Liver (tissue), 9 donors: ENCODE results near the gene COL4A1. TPM values are rescaled to one million over a fixed set of nuclear protein-coding genes. Genes with fewer than 3 reads are reported as not detected.

ENCODE experiments used
- DNase-seq: peaks from one replicate; pipeline ENCODE4 v3.0.0-alpha.2; 2017; ENCODE audit warnings: low spot score
- H3K27ac ChIP-seq, 2 donors: one replicate each; pipeline ENCODE4 v1.7.0; 2013; ENCODE audit warnings: inconsistent platforms in 2 of 2, low read length in 2 of 2, control low read depth in 1 of 2, low read depth in 1 of 2, mild to moderate bottlenecking in 1 of 2
- H3K27me3 ChIP-seq, 4 donors: one replicate each; pipeline versions ENCODE4 v1.6.1 to v1.7.0; 2013; ENCODE audit warnings: low read length in 3 of 4, inconsistent platforms in 1 of 4, mild to moderate bottlenecking in 1 of 4, moderate library complexity in 1 of 4; ENCODE audit not compliant: control insufficient read depth in 4 of 4, insufficient read depth in 4 of 4
- H3K36me3 ChIP-seq, 4 donors: one replicate each; pipeline versions ENCODE4 v1.6.1 to v1.7.0; 2013; ENCODE audit warnings: low read length in 3 of 4, mild to moderate bottlenecking in 3 of 4, low read depth in 1 of 4, moderate library complexity in 1 of 4; ENCODE audit not compliant: control insufficient read depth in 4 of 4, insufficient read depth in 3 of 4
- H3K4me1 ChIP-seq, 4 donors: one replicate each; pipeline versions ENCODE4 v1.6.1 to v1.7.0; 2013; ENCODE audit warnings: low read length in 3 of 4, mild to moderate bottlenecking in 3 of 4, moderate library complexity in 1 of 4; ENCODE audit not compliant: control insufficient read depth in 4 of 4, insufficient read depth in 4 of 4
- H3K4me3 ChIP-seq, 3 donors: one replicate each; pipeline versions ENCODE4 v1.6.1 to v1.7.0; 2013; ENCODE audit warnings: low read length in 3 of 3, control low read depth in 1 of 3, low read depth in 1 of 3, mild to moderate bottlenecking in 1 of 3
- H3K9ac ChIP-seq, 2 donors: one replicate each; pipeline ENCODE4 v1.7.0; 2013; ENCODE audit warnings: low read length in 2 of 2, mild to moderate bottlenecking in 2 of 2, moderate library complexity in 2 of 2, control low read depth in 1 of 2, low read depth in 1 of 2
- H3K9me3 ChIP-seq, 4 donors: one replicate each; pipeline versions ENCODE4 v1.6.1 to v1.7.0; 2013; ENCODE audit warnings: low read length in 3 of 4; ENCODE audit not compliant: control insufficient read depth in 4 of 4
- FOXA1 ChIP-seq: IDR thresholded peaks from 2 replicates; pipeline ENCODE4 v1.6.1; 2016; ENCODE audit warnings: antibody characterized with exemption
- FOXA2 ChIP-seq: IDR thresholded peaks from 2 replicates; pipeline ENCODE4 v1.6.1; 2016; ENCODE audit warnings: antibody characterized with exemption
- GABPA ChIP-seq, 2 donors: IDR thresholded peaks in 1 of 2; conservative IDR thresholded peaks in 1 of 2; 2 replicates each; pipeline ENCODE4 v1.6.1; 2016; ENCODE audit warnings: antibody characterized with exemption in 2 of 2, mild to moderate bottlenecking in 1 of 2, moderate library complexity in 1 of 2
- HNF4A ChIP-seq, 2 donors: conservative IDR thresholded peaks; 2 replicates each; pipeline ENCODE4 v1.6.1; 2016; ENCODE audit warnings: antibody characterized with exemption in 2 of 2, mild to moderate bottlenecking in 2 of 2
- HNF4G ChIP-seq: IDR thresholded peaks from 2 replicates; pipeline ENCODE4 v1.6.1; 2016; ENCODE audit warnings: antibody characterized with exemption
- NR2F2 ChIP-seq: IDR thresholded peaks from 2 replicates; pipeline ENCODE4 v1.6.1; 2016; ENCODE audit warnings: antibody characterized with exemption
- RAD21 ChIP-seq, 2 donors: IDR thresholded peaks; 2 replicates each; pipeline ENCODE4 v1.6.1; 2016; ENCODE audit warnings: antibody characterized with exemption in 2 of 2, mild to moderate bottlenecking in 2 of 2
- RXRA ChIP-seq, 2 donors: IDR thresholded peaks; 2 replicates each; pipeline ENCODE4 v1.6.1; 2017 to 2018; ENCODE audit warnings: antibody characterized with exemption in 2 of 2, mild to moderate bottlenecking in 1 of 2
- SP1 ChIP-seq: IDR thresholded peaks from 2 replicates; pipeline ENCODE4 v1.6.1; 2018; ENCODE audit warnings: antibody characterized with exemption, mild to moderate bottlenecking
- TAF1 ChIP-seq: conservative IDR thresholded peaks from 2 replicates; pipeline ENCODE4 v1.6.1; 2016; ENCODE audit warnings: antibody characterized with exemption, mild to moderate bottlenecking
- YY1 ChIP-seq: IDR thresholded peaks from 2 replicates; pipeline ENCODE4 v1.6.1; 2016; ENCODE audit warnings: antibody characterized with exemption, mild to moderate bottlenecking
- WGBS: extraction: QIAGEN DNeasy Blood & Tissue Kit; methylation state at CpG from one replicate; pipeline ENCODE4 v1.1.7; 2013; 5-methylcytosine and 5-hydroxymethylcytosine counted together
- polyA plus RNA-seq, 2 donors: library from polyadenylated mRNA; stranded (reverse) in 1 of 2; unstranded in 1 of 2; fragments of 200-250 nt in 1 of 2; fragments of >200 nt in 1 of 2; fragmentation: Nextera tagmentation in 1 of 2; extraction: Ambion mirVana in 1 of 2; gene quantifications; one replicate each; pipeline versions ENCODE4 v1.2.1 to v1.2.3, GENCODE V29; 2013 to 2015
- total RNA-seq, 2 donors: library from RNA; depleted of rRNA; stranded (reverse); fragments of >200 nt; gene quantifications; one replicate each; pipeline ENCODE4 v1.2.3, GENCODE V29; 2014
- TF ChIP-seq, protein P1 (sequence below): IDR thresholded peaks from 2 replicates; pipeline ENCODE4 v1.6.1; 2016; ENCODE audit warnings: antibody characterized with exemption
- TF ChIP-seq, protein P2 (sequence below): IDR thresholded peaks from 2 replicates; pipeline ENCODE4 v1.6.1; 2016; ENCODE audit warnings: antibody characterized with exemption
- TF ChIP-seq, protein P3 (sequence below): IDR thresholded peaks from 2 replicates; pipeline ENCODE4 v1.6.1; 2016; ENCODE audit warnings: antibody characterized with exemption, mild to moderate bottlenecking
- TF ChIP-seq, protein P4 (sequence below): IDR thresholded peaks from 2 replicates; pipeline ENCODE4 v1.6.1; 2016; ENCODE audit warnings: antibody characterized with exemption
- TF ChIP-seq, protein P5 (sequence below): fragments of 150-350 bp; IDR thresholded peaks from 2 replicates; pipeline ENCODE4 v1.5.1; 2017; ENCODE audit warnings: improper control_type of control experiment, low read depth, low read length; ENCODE audit not compliant: missing input control
- donor health status: healthy.
- donor health status: healthy.
- donor health status: healthy.
- donor health status: healthy.
- donor health status: healthy.

The COL4A1 gene
- total and polyA plus RNA-seq, 4 donors, result 5.0 to 68.5 (median 37.9) TPM

- TF ChIP-seq RAD21 (IDR thresholded peaks at IDR 0.05) (no peak), RXRA (IDR thresholded peaks at IDR 0.05) (no peak), FOXA1 (no peak)
- TF ChIP-seq, protein P1, sequence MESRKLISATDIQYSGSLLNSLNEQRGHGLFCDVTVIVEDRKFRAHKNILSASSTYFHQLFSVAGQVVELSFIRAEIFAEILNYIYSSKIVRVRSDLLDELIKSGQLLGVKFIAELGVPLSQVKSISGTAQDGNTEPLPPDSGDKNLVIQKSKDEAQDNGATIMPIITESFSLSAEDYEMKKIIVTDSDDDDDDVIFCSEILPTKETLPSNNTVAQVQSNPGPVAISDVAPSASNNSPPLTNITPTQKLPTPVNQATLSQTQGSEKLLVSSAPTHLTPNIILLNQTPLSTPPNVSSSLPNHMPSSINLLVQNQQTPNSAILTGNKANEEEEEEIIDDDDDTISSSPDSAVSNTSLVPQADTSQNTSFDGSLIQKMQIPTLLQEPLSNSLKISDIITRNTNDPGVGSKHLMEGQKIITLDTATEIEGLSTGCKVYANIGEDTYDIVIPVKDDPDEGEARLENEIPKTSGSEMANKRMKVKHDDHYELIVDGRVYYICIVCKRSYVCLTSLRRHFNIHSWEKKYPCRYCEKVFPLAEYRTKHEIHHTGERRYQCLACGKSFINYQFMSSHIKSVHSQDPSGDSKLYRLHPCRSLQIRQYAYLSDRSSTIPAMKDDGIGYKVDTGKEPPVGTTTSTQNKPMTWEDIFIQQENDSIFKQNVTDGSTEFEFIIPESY, result no peak
- TF ChIP-seq, protein P2, sequence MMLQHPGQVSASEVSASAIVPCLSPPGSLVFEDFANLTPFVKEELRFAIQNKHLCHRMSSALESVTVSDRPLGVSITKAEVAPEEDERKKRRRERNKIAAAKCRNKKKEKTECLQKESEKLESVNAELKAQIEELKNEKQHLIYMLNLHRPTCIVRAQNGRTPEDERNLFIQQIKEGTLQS, result no peak
- TF ChIP-seq, protein P3, sequence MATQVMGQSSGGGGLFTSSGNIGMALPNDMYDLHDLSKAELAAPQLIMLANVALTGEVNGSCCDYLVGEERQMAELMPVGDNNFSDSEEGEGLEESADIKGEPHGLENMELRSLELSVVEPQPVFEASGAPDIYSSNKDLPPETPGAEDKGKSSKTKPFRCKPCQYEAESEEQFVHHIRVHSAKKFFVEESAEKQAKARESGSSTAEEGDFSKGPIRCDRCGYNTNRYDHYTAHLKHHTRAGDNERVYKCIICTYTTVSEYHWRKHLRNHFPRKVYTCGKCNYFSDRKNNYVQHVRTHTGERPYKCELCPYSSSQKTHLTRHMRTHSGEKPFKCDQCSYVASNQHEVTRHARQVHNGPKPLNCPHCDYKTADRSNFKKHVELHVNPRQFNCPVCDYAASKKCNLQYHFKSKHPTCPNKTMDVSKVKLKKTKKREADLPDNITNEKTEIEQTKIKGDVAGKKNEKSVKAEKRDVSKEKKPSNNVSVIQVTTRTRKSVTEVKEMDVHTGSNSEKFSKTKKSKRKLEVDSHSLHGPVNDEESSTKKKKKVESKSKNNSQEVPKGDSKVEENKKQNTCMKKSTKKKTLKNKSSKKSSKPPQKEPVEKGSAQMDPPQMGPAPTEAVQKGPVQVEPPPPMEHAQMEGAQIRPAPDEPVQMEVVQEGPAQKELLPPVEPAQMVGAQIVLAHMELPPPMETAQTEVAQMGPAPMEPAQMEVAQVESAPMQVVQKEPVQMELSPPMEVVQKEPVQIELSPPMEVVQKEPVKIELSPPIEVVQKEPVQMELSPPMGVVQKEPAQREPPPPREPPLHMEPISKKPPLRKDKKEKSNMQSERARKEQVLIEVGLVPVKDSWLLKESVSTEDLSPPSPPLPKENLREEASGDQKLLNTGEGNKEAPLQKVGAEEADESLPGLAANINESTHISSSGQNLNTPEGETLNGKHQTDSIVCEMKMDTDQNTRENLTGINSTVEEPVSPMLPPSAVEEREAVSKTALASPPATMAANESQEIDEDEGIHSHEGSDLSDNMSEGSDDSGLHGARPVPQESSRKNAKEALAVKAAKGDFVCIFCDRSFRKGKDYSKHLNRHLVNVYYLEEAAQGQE, result no peak
- Histone ChIP-seq H3K9ac (no peak overlapping the region), H3K36me3 (no peaks in the 10 kb centered on the region), H3K4me1 (no peaks in the 10 kb centered on the region), H3K4me3 (no peak overlapping the region), H3K27me3 (peaks cover 0 to 3% (median 0%) of the 10 kb centered on the region in 4 donors), H3K27ac (no peak overlapping the region), H3K9me3 (no peaks in the 10 kb centered on the region)
- 84% methylated on average over 5 of the region's 5 CpGs for WGBS
- DNase-seq, result no peak
Measured at GRCh38 chr13:110276553-110276950, 30.4 kb downstream of the COL4A1 start.

DNA sequence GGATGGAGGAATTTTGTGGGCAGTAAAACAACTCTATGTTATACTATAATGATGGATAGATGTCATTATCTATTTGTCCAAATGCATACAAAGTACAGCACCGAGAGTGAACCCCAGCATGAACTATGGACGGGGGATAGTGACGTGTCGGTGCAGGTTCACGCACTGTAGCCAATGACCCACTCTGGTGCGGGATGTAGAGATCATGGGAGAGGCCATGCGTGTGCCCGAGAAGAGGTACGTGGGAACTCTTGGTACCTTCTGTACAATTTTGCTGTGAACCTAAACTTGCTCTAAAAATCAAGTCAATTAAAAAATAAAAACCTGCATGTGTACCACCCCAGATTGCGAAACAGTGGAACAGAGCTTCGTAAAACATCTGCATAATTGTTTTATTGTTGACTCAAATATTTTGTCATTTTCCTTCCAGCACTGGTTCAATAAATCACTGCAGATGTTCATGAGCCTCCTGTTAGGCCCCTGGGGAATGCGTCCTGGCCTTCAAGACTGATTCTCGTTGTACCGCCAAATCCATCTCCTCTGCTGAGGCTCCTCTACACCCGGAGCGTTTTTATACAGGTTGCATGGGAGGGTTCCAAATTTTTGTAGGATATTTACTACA, 30.9 kb downstream of the COL4A1 start:
- peaks cover 0 to 3% (median 0%) of the 10 kb centered on the region in 4 donors for H3K27me3 ChIP-seq
- TF ChIP-seq YY1, result no peak
- TF ChIP-seq GABPA (IDR thresholded peaks at IDR 0.05 in 1 of 2, conservative IDR thresholded peaks at IDR 0.05 in 1 of 2), result no peak
- TF ChIP-seq RXRA (IDR thresholded peaks at IDR 0.05), result no peak
- TF ChIP-seq, protein P3, result no peak
- TF ChIP-seq, protein P4, sequence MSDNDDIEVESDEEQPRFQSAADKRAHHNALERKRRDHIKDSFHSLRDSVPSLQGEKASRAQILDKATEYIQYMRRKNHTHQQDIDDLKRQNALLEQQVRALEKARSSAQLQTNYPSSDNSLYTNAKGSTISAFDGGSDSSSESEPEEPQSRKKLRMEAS, result no peak
- no peak for TF ChIP-seq FOXA1
- TF ChIP-seq, protein P2, result no peak
- no peak for TF ChIP-seq RAD21 (IDR thresholded peaks at IDR 0.05)
- no peak for TF ChIP-seq SP1
- no peak for TF ChIP-seq FOXA2
- no peak for TF ChIP-seq HNF4G
- no peak for TF ChIP-seq HNF4A (conservative IDR thresholded peaks at IDR 0.05)
- TF ChIP-seq, protein P5, sequence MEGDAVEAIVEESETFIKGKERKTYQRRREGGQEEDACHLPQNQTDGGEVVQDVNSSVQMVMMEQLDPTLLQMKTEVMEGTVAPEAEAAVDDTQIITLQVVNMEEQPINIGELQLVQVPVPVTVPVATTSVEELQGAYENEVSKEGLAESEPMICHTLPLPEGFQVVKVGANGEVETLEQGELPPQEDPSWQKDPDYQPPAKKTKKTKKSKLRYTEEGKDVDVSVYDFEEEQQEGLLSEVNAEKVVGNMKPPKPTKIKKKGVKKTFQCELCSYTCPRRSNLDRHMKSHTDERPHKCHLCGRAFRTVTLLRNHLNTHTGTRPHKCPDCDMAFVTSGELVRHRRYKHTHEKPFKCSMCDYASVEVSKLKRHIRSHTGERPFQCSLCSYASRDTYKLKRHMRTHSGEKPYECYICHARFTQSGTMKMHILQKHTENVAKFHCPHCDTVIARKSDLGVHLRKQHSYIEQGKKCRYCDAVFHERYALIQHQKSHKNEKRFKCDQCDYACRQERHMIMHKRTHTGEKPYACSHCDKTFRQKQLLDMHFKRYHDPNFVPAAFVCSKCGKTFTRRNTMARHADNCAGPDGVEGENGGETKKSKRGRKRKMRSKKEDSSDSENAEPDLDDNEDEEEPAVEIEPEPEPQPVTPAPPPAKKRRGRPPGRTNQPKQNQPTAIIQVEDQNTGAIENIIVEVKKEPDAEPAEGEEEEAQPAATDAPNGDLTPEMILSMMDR, result no peak
- no peak for TF ChIP-seq NR2F2
- TF ChIP-seq TAF1, result no peak
- no peak overlapping the region for H3K9ac ChIP-seq
- no peaks in the 10 kb centered on the region for H3K4me1 ChIP-seq
- no peaks in the 10 kb centered on the region for H3K36me3 ChIP-seq
- 84% methylated on average over 16 of the region's 16 CpGs for WGBS
- H3K9me3 ChIP-seq, result no peaks in the 10 kb centered on the region
- H3K27ac ChIP-seq, result no peak overlapping the region
- H3K4me3 ChIP-seq, result no peak overlapping the region
- DNase-seq, result no peak
